Amniotic stem cell (primary cell): ENCODE results near the gene CLEC20A.

Experiments
- DNase-seq: peaks from one replicate; lab custom pipeline; 2025; lab: John Stamatoyannopoulos, UW

The CLEC20A gene

DNA sequence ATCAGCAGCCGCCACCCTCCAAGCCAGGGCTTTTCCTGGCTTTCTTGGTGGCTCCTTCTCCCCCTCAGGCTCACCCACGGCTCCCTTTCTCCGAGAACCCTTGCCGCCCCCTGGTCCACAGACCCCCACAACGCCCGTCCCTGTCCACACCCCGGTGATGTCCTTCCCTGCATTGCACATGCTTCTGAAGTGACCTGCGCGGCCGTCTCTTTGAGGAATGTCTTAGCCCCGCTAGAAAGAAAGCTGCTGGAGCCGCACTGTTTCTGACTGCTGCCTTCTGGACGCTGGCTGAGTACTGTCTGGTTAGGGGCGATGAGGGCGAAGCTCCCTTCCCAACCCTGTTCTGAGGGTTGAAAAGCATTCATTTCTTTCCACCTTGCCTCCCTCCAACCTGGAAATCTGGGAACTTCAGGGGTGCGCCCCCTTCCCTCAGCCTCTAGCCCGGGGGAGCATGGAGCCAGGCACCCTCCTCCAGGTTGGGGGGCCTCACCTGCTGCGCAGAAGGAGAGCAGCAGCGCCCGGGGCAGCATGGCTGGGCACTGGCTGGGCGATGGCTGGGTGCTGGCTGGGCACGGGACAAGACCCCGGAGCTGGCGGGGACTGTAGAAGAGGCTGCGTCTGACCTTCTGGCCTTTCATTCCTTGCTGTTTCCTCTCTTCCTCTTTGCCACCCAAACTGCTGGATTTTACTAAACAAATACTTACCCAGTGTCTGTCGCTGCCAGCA lies at the start of gene CLEC20A:
TSS of gene CLEC20A (minus strand) at position 555 of the 726 bp plus-strand sequence. CDS start at position 530, 25 bp downstream.
- no peak for DNase-seq

DNA sequence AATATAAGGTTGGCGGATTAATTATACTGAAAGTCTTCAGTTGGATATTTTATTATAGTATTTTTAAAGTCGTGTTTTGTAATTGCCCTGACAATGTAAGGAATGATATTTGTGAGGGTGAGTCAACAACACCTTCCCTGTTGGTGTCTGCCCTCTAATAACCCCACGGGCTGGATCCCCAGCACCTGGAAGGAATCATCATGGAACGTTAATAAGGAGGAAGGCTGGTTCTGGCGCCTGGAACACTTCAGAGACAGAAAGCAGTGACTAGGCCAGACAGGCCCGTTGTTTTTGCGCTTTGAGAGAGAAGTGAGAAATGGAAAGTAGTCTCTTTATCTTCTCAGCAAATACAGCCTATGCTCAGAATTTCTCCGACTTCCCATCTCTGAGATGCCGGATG lies 47.8 kb upstream of the CLEC20A start:
- DNase-seq = no peak

DNA sequence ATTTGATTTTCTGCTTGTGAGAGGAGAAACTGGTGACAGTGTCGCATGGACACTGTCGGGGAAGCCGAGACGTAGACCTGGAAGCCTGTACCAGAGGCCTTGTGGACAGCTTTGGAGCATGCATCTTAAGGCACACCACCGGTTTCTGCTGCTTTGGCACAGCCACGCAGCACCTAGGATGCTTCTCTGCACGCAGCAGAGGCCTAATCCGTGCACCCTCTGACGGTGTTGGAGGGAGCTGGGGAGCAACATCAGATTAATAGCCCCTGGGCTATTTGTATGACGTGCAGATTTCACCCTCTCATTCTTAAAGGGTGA lies 46.5 kb upstream of the CLEC20A start:
- DNase-seq = no peak

DNA sequence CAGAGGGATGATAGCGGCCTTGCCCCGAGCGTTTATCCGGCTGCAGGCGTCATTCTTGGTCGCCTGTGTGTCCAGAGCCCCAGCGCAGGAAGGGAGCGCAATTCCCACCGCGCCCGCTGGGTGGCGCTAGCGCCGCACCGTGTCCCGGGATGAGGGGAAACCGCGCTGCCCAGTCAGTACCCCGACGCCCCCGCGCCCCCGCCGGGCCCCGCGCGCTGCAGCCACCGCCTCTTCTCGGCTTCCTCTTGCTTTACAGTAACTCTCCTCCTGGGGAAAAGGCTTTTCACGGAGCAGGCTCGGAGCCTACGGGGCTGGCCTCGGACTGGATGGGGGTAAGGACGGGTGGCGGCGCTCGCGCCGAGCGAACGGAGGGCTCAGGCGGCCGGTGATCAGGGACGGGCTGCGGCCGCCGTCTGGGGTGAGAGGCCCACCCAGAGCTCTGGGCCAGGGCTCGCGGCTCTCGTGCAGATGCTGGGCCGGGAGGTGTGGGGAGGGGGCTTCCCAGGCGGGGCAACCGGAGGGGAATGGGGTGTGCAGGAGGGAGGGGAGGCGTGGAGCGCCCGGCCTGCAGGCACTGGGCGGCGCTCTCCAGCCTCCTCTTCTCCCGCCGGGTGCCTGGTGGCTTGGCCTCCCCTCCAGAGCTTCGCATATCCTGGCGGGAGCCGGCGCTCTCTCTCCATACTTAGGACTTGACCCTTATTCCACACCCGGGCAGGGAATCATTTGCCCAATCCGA lies 46.0 kb upstream of the CLEC20A start:
- DNase-seq = peak; percentile 67

DNA sequence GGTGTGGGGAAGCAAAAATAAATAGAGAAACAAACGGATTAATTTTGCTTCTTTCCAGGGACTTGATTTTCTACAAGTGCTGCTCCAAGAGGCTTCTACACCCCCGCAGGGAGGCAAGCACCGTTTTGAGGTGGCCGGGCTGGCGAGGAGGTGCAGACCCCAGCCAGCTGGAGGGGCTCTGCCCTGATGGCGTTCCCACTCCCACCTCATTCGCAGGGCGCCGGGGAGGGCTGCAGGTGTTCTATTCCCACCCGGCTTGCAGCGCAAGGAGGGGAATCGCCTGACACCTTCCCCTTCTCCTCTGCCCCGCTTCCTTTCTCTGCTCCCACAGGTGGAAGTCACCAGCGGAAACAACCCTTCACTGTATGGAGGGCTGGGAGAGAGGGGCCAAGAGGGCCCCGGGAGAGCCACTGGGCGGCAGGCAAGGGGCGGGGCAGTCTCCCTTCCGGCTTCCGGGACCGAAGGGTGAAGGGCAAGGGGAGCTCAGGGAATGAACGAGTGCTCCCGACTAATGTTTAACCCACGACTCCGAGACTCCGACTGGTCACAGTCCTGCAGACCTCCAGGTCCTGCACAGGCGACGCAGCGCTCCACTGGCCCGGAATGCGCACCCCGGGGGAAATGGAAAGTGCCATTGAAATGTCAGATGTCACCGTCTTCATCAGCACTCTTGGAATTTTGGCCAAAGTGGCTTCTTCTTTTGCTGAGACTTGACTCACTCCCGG lies 45.2 kb upstream of the CLEC20A start:
- DNase-seq = no peak

DNA sequence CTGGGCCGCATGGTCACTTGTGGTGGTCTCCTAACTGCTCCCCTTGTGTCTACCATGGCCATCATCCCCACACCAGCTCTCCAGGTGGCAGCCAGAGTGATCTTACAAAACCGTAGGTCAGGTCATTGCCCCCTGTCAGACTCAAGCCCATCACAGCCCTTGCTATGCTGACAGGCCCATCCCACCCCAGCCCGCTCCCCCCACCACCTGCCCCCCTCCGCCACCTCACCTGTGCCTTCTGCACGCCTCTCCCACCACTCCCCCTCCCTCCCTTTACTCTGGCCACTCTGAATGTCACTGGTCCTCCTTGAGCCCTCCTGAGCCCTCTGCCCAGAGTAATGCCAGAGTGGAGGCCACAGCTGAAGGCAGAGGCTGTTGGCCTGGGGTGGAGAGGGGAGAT lies 44.6 kb upstream of the CLEC20A start:
- no peak for DNase-seq

DNA sequence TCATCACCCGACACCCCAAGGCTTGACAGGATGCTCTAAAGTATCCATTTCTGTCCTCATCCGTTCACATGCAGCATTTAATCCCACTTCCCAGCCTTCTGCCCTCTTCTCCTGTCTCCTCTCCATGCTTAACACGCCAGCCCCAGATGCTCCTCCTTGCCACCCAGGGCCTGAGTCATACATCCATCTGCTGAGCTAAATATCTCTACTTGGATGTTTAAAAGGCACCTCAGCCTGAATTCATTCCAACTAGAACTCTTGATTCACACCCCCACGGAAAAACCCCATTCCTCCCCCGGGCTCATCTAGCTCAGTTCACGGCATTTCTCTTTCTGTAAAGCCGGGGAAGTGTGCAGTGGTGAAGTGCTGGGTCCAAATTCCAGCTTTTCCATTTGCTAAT lies 43.9 kb upstream of the CLEC20A start:
- DNase-seq = peak; percentile 87

DNA sequence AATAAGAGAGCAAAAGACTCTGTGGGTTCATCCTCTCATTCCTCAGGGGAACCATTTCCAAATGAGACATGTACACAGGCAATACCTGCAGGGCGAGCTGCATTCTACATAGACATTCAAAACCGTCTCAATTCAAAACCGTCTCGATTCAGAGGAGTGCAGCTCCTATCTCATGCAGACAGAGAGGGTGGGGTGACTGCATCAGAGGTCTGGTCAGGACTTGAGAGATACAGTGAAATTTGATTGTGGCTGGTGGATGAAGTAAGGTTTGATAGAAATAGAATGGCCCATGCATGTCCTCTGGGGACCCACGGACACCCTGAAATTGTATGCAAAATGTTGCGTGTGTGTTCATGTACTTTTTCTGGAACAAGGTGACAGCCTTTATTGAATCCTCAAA lies 43.4 kb upstream of the CLEC20A start:
- DNase-seq = no peak

DNA sequence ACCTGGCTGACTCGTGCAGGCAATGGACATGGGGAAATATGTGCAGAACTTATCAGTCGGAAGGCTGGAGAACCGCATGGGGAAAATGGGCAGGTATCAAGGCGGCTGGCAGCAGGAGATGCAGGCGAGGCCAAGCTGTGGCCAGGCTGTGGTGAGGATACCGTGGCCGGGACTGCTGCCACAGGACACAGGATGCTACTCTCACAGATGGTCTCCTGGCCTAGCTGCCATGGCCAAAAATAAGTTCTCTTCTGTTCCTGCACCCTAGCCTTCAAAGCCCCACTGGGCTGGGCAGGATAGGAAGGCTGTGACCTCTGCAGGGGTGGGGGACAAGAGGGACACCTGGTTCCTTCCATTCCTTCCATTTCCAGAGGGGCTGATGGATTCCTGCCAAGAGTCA lies 42.5 kb upstream of the CLEC20A start:
- DNase-seq = no peak

DNA sequence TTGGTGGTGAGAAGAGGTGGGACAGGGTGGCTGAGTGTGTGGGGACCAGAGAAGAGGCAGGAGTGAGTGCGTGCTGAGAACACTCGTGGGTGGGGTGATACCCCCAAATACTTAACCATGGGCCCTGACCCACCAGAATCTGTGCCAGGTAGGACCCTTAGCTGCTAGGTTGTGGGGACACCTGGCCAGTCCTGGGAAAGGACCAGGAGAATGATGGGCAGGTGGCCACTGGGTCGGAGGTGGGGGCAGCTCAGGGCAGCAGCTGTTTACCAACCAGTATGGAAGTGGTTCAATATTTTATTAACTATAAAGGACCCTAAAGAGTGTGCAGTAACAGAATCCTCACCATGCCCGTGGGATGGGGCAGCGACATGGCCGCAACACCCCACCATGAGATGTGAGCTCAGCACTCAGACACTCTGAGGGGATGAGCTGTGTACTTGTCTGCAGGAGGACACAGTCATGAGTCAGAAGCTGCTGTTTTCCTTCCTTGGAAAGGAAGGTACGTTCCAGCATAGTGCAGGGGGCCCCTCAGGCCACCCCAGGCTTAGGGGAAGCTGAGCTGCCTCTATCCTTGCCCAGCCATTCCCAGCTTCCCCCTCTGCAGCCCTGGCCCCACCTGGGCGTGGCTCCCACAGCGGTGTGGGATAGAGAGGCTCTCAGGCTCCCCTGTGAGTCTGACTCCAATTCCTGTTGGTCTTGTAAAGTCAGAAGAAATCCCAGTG lies 41.6 kb upstream of the CLEC20A start:
- DNase-seq = peak; percentile 24

DNA sequence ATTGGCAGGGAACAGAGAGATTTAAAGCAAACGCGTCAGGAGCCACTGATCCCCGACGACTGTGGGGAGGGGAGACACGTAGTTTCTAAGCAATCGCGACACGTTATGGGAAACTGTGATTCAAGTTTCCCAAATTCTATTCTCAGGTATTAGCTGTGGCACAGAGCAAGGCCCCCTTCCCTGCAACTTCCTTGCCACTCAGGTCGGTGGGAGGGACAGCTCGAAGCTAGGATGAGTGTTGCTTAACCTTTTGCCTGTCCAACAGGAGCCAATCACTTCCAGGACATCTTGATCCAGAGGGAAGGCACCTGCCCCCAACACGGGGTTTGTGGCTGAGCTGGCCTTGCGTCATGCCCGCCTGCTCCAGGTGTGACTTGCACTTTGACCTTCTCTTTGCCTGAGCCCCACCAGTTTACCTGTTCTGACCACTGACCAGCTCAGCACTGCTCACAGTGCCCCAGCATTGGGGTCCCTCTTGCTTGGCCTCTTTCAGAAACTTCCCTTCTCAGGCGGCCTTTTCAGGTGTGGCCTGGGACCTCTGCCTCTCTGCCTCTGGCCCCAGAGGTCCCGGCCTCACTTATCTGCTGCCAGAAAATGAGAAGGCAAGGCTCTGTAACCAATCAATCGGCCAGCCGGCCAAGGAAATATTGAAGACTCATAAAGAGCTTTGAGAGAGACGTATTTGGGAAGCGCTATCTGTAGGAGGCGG lies 40.8 kb upstream of the CLEC20A start:
- DNase-seq = no peak

DNA sequence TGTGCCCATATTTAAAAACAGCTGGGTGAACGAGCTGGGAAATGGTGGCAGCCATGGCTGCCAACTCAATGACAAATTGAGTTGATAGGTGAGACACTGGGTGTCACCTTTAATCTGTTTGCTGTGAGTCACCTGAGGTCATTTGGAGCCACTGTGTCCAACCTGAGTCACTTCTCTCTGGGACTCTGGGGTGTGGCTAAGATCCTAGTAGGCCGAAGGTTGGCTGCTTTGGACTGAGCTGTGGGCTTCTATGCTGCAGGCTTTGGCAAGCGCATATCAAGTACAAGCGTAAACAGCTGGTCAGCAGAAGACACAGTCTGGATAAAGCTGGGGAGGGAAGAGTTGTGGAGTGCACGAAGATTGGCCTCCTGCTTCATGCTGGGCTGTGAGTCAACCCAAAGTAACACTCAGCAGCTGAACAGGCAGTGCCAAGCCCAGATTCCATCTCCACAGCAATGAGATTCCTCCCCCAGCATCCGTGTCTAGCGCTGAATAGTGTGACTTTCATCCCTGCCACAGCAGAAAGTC lies 40.1 kb upstream of the CLEC20A start:
- peak; percentile 70 for DNase-seq

DNA sequence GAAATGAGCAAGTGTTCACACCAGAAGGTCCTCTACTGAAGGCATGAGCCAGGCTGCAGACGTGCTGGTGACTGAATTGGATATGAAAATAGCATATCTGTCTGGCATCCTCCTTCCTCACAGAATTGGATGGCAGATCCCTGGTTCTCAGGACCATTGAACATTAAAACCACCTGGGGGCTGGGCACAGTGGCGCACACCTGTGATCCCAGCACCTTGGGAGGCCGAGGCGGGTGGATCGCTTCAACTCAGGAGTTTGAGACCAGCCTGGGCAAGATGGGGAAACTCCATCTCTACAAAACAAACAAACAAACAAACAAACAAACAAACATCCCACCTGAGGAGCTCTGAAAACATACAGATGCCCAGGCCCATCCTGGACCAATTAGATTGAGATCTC lies 39.6 kb upstream of the CLEC20A start:
- DNase-seq = no peak

DNA sequence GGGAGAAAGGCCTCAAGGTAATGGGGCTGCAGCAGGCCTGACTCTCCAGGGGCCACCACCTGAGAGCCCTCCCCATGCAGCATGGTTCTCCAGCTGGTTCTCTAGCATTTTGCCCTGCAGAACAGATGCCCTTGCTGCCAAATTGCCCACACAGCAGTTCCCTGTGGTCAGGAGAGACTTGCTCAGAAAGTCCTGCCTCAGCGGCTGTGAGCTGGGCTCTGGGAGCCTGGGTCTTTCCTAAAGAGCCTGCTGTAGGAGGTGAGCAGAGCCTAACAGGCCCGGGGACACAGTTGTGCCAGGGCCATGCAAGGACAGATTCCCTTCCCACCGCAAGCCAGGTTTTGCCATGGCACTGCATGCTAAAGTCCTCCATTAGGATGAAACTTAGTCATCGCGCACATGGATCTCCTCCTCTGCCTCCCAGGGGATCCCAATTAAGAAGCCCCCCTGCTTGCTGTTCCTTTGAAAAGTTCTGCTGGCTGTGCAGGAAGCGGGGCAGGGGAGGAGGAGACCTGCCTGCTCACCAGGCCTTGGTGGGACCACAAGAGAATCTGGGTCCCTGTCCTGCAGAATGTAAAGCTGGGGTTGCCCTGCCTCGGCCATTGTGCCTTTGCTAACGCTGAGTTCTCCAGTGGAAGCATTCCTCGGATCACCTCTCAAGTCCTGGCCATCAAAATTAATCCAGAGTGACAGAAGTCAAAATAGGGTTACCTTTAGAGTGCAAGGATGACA lies 37.5 kb upstream of the CLEC20A start:
- no peak for DNase-seq

DNA sequence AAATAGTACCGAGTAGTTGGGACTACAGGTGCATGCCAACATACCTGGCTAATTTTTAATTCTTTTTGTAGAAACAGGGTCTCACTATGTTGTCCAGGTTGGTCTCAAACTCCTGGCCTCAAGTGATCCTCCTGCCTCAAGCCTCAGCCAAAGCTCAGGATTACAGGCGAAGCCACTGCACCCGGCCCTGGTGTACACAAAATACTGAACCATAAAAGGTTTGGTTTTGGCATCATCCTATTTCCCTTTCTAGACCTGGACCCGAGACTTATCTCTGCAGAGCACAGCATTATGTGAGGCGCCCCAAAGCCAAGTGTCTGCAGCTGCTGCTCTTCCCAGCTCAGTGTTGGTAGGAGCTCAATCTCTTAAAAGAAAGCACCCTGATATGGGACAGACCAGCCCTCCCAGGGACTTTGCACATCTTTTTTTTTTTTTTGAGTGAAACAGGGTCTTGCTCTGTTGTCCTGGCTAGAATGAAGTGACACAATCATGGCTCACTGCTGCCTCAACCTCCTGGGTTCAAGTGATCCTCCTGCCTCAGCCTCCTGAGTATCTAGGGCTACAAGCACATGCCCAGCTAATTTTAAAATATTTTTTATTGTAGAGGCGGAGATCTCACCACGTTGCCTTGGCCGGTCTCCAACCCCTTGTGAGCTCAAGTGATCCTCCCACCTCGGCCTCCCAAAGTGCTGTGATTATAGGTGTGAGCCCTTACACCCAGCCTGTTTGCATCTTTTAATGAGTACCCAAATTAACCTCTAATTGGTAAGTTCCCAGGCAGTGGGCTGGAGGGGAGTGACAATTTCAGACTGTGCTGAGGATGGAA lies 36.6 kb upstream of the CLEC20A start:
- no peak for DNase-seq

DNA sequence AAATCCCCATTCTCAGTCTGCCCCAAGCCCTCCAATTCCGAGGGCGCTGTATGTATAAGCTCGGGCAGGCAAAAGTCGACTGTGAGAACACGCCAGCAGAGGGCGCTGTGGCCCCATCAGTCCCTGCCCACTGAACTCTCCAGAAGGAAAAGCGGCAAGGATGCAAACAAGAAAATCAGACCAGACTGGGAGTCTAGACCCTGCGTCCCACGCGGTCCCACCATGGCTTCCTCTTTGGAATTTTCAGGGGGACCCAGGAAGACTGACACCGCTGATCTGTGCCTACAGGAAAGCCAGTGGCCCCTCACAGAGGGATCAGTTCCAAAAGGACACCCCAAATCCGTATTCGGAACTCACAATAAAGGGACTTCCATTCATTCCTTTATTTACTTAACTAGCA lies 35.6 kb upstream of the CLEC20A start:
- DNase-seq = peak; percentile 61

DNA sequence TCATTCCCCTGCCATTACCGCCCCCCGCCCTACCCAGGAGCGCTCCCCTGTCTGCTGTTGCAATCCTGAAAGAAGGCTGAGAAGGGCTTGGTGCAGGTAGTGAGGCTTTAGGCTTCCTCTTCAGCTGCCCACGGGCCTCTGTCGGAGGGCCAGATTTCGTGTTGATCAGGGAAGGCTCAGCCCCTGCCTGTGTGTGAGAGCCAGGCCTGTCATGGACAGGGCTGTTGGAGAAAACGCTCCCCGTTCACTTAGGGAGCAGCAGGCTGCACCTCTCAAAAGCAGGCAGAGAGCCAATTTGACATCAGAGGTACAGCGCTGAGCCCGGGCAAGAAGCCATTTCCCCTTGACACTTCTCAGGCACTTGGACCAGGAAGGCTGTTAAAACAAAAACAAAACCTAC lies 35.1 kb upstream of the CLEC20A start:
- DNase-seq = no peak

DNA sequence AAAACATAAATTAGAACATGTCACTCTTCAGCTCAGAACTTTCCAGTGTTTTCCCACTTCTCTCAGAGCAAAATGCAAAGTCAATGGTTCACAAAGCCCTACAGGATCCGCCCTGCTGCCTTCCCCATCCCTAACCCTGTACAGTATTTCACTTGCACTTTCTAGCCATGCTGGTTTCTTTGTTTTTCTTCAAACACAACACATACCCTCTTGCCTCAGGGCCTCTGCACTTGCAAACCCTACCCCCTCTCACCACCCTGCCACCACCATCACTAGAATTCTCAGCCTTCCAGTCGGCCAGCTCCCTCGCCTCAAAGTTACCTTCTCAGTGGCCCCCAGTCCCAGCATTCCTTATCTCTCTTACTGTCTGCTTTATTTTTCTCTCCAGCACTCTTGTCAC lies 33.7 kb upstream of the CLEC20A start:
- no peak for DNase-seq

DNA sequence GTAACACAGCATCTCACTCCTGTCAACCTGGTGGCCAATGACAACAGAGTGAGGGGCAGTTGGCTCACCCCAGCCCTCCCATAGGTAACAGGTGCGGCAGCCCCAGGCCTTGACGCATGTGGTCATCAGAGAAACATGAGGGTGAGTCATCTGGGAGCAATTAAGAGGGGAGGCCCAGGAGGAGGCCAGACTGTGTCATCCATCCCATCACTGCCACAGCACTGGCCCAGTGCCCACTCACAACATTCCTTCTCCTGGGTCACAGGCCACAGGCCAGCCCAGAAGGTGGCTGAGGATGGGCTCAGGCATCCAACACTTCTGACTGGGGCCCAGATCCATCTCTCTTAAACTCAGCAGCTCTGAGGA lies 33.3 kb upstream of the CLEC20A start:
- peak; percentile 8 for DNase-seq
